GM12865 (cell line): ENCODE measurements around the gene TMEM176A.

Experiments
- DNase-seq: peaks from one replicate; pipeline ENCODE4 v3.0.0; 2010; ENCODE audit warnings: low read depth
- H3K4me3 ChIP-seq: 2 replicates; pipeline ENCODE4 v1.5.1; 2011; ENCODE audit warnings: mild to moderate bottlenecking, low read depth, low read length, control low read depth
- TF ChIP-seq, protein P1 (sequence below): IDR thresholded peaks from 2 replicates; pipeline ENCODE4 v1.5.1; 2011; ENCODE audit warnings: low read length, control low read depth, low read depth, inconsistent platforms; ENCODE audit not compliant: insufficient read depth; ENCODE audit errors: missing control alignments

Gene TMEM176A

DNA sequence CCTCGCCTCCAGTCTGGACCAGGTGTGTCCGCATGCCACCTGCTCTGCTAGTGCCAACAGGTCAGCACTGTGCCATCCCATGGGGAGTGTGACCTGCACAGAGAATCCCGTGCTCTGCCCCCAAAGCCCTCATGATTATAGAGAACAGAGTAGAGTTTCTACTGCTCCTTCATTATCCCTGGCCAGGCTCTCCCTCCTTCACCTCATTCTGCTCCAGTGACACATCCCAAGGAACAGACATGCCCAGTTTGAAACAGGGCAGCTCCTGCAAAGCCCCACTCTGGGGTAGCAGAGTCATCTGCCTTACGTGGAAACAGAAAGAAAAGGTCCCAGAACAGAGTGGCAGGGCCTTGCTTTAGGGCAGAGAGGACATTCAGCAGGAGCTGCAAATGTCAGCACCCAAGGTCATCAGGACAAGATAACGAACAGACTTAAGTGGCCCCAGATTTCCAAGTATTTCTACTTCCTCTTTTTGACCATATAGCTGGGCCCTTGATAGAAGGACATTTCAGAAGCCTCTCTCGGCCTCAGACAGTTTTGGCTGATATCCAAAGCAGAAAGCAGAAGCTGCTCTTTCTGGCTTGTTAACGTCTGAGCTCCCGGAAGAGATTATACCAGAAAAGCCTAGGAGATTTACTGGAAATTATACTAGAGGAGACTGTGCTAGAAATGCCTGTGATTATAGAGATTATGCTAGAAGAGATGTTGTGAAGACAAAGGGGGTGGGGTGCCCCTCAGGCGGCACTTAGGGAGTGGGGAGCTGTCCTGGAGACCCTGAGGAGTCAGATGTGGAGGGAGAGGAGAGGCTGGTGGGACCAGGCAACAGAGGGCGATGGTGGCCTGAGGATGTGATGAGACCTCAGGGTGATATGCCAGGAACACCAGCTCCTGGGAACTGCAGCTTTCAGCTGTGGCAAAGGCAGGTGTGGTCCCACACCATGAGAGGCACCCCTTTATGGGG is 13.0 kb upstream of the TMEM176A start:
- TF ChIP-seq, protein P1, sequence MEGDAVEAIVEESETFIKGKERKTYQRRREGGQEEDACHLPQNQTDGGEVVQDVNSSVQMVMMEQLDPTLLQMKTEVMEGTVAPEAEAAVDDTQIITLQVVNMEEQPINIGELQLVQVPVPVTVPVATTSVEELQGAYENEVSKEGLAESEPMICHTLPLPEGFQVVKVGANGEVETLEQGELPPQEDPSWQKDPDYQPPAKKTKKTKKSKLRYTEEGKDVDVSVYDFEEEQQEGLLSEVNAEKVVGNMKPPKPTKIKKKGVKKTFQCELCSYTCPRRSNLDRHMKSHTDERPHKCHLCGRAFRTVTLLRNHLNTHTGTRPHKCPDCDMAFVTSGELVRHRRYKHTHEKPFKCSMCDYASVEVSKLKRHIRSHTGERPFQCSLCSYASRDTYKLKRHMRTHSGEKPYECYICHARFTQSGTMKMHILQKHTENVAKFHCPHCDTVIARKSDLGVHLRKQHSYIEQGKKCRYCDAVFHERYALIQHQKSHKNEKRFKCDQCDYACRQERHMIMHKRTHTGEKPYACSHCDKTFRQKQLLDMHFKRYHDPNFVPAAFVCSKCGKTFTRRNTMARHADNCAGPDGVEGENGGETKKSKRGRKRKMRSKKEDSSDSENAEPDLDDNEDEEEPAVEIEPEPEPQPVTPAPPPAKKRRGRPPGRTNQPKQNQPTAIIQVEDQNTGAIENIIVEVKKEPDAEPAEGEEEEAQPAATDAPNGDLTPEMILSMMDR, result no peak
- H3K4me3 ChIP-seq, result no peak overlapping the region
- peak; percentile 48 for DNase-seq

DNA sequence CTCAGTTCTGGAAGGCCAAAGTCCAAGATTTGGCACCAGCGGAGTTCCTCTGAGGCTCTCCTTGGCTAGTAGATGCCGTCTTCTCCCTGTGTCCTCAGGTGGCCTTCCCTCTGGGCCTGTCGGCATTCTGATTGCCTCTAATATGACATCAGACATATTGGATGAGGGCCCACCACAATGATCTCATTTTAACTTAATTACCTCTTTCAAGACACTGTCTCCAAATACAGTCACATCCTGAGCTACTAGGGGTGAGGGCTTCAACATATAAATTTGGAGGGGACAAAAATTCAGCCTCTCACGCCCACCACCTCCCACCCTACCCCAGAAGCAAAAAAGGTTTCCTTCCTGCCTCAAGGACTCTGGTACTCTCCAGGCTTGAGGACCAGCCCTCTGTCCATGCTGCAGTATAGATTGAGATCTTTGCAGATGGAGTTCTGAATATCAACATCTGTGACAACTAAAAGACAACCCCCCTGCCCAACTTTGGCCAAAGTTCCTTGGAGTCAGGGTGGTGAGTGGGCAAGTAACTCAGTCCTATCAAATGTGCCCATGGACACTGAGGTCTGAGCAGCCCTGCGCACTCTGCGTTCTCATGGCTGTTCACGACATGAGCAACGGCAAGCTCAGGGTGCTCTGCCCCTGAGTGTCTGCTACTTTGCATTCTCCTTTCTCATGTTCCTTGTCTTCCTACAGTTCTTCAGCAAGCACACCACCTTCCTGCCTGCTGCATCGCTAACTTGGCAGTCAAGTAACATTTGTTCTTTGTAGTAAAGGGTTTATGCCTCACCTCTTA is 11.9 kb upstream of the TMEM176A start:
- no peak overlapping the region for H3K4me3 ChIP-seq
- no peak for DNase-seq
- TF ChIP-seq, protein P1, result no peak

DNA sequence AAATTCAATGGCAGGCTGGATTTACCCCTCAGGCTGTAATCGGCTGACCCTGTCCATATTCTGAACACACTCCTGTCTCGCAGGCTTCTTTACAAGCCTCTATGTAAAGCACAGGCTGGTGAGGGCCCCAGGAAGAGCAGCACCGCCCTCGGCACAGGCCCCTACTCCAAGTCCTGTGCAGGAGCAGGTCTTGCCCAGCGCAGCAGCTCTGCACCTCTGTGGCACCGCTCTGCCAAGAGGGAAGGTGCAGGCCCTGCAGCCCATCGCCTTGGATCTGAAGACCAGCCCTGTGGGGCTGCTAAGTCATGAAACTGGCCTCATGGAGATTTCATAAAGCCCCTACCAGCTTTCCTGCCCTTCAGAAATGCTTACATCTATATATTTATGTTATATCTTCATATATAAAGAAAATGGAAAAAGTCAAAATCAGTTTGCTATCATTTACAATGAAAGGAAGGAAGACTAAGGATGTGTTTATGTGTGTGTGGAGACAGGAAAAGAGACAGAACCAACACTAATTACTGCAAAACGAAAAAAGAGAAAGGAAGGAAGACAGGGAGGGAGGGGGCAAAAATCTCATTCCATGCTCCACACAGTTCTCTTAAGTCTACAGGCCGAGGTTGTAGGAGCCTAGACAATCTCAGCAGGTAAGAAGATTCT is 10.0 kb upstream of the TMEM176A start:
- DNase-seq, result no peak
- H3K4me3 ChIP-seq, result no peak overlapping the region
- TF ChIP-seq, protein P1, result no peak

DNA sequence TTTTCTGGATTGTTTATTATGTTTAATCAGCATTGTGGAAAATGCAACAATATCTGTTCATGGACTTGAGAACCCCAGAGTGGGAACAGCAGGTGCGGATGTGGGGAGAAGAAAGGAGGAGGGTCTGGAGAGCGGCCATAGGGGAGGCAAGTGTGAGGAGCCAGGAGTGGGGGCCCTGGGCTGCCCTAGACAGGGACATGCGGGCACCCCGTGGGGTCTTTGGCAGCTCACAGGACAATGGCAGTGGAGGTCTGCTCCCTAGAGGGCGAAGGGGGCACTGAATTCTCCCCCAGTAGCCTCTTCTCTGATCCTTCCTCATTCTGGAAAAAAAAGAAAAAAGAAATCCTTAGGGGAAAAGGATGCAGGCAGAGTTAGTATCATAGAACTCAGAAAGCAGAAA is 9.3 kb upstream of the TMEM176A start:
- TF ChIP-seq, protein P1, result no peak
- no peak for DNase-seq

DNA sequence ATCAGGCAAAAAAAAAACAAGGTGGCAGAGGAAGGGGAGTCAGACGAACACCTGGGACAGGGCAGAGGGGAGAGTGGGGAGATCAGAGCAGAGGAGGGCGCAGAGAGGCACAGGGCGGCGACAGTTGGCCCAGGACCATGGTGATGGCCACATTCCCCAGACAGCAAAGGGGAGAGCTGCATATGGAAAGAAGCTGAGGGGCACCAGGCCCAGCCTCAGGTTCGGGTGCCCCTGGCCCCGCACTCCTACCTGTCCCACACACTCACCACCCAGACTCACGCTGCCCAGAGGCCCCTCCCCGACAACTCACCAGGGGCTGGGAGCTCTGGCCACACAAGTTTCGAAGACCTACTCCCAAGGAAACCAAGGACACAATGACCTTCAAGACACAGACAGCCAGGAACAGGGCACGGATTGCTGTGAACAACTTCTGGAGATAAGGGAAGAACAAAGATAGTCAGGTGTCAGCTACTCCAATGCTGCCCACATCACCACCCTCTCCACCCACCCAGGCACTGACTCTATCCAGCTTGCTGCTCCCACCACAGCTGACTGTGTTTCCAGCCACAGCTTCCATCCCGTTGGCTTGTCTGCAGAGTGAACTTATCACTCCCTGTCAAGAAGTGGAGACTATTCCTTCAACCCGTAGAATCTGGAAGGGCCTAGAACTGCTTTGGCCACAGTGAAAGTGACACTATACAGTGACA is 8.7 kb upstream of the TMEM176A start:
- DNase-seq, result no peak
- TF ChIP-seq, protein P1, result no peak
- H3K4me3 ChIP-seq, result no peak overlapping the region

More for the DNA sequence above, 9.3 kb upstream of the TMEM176A start:
- H3K4me3 ChIP-seq, result no peak overlapping the region

DNA sequence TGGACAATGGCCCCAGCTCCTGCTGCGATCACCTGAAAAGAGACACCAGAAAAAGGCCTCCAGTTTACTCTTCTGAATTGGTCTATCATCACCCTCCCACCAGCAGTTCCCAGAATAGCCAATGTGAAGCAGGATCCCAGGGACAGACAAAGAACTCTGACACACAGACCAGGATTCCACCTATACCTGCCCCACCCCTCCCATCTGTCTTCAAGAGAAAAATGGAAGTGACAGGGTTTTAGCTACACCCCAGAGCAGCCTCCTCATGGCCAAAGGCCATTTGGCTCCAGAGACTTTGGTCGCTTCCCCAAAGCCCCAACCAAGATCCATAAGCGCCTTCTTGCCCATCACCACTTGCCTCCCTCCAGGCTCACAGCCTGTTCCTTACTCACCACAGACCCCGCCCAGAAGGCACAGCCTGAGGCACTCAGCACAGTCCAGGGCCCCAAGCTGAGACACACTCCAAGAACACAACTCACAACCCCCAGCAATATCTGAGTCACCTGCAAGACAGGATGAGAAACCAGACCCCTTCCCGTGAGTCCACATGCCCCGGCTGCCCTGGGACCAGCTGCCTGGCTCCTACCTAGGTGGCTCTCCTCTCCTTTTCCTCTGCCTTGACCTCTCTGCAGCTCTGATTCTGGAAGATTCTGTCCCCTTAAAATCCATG is 6.9 kb upstream of the TMEM176A start:
- TF ChIP-seq, protein P1, result no peak
- no peak for DNase-seq
- H3K4me3 ChIP-seq, result no peak overlapping the region
